ENCODE results near the gene ACAN. TPM values are rescaled to one million over a fixed set of nuclear protein-coding genes. Genes with fewer than 3 reads are reported as not detected.

ACAN gene
- total RNA-seq, 1 donor from 2014 or later, result 113 TPM

DNA sequence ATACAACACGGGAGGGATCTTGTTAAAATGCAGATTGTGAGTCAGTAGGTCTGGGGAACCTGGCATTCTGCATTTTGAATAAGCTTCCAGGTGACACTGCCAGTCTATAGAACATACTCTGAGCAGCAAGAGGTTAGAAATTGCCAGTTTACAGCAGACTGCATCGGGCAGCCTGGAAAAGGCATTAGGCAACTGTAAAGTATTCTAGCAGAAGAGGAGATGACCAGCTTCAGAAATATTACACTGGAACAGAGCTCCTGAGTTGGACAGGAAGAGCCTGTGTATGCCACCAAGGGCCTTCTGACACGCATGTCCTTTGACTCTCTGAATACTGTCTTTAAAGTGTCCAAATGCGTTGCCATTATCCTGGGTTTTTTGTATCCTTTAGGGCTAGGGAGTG lies 2.5 kb upstream of the ACAN start:
- H3K4me1 ChIP-seq, result peaks cover 2 to 3% of the 10 kb centered on the region in 2 donors
- no peaks in the 10 kb centered on the region for H3K36me3 ChIP-seq
- intact Hi-C loops (cut with DNase I), result loop anchor here (5.0 kb wide), 1 partner anchor 93 kb away; no protein-coding TSS in a partner anchor
- no peak overlapping the region for H3K4me3 ChIP-seq
- DNase-seq (ENCODE audit: low spot score in 2 of 2), result peak in 1 of 2 donors; percentile 8
- no peak overlapping the region for H3K27ac ChIP-seq
- TF ChIP-seq, protein P1, sequence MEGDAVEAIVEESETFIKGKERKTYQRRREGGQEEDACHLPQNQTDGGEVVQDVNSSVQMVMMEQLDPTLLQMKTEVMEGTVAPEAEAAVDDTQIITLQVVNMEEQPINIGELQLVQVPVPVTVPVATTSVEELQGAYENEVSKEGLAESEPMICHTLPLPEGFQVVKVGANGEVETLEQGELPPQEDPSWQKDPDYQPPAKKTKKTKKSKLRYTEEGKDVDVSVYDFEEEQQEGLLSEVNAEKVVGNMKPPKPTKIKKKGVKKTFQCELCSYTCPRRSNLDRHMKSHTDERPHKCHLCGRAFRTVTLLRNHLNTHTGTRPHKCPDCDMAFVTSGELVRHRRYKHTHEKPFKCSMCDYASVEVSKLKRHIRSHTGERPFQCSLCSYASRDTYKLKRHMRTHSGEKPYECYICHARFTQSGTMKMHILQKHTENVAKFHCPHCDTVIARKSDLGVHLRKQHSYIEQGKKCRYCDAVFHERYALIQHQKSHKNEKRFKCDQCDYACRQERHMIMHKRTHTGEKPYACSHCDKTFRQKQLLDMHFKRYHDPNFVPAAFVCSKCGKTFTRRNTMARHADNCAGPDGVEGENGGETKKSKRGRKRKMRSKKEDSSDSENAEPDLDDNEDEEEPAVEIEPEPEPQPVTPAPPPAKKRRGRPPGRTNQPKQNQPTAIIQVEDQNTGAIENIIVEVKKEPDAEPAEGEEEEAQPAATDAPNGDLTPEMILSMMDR (IDR thresholded peaks at IDR 0.05), result no peak
- H3K9me3 ChIP-seq, result no peaks in the 10 kb centered on the region
- no peaks in the 10 kb centered on the region for H3K27me3 ChIP-seq

DNA sequence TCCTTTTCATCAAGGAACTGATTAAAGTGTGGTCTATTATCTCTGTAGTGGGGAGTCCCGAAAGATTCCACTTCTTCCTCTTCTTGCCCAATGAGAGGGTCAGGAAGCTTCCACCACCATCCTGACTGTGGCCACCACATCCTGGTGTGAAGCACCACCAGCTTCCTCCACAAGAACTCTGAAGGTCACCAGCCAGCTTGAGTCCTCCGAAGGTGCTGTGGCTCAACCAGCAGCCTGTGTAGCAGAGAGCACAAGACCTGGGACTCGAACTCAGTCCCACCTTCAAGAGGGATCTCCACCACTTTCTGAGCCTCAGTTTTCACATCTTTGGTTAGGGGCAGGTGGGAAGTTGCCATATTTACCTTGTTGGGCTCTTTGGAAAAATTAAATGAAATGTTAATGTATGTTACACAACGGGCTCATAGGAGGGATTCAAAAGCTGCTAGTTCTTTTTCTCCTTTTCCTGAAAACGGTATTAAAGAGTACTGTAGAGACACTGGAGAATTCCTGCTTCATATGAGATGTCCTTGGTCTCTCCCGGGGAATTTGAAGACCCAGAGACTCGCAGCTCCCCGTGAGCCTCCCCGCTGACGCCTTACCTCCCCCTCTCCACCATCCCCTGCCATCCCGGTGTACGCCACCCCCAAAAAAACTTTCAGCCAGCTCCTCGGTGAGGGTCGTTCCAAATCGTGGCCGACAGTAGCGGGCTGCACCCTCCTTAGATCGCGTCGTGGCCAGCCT lies 816 bp upstream of the ACAN start:
- peak overlapping the region; percentile 58 to 68 for H3K27ac ChIP-seq
- TF ChIP-seq, protein P1 (IDR thresholded peaks at IDR 0.05), result no peak
- H3K36me3 ChIP-seq, result no peaks in the 10 kb centered on the region
- H3K27me3 ChIP-seq, result no peaks in the 10 kb centered on the region
- peak overlapping the region; percentile 60 to 87 for H3K4me3 ChIP-seq
- H3K4me1 ChIP-seq, result peaks cover 3 to 6% of the 10 kb centered on the region in 2 donors
- H3K9me3 ChIP-seq, result no peaks in the 10 kb centered on the region
- DNase-seq (ENCODE audit: low spot score in 2 of 2), result peak in 1 of 2 donors; percentile 35
- intact Hi-C loops (cut with DNase I), result loop anchor here (5.0 kb wide), 1 partner anchor 95 kb away; no protein-coding TSS in a partner anchor

DNA sequence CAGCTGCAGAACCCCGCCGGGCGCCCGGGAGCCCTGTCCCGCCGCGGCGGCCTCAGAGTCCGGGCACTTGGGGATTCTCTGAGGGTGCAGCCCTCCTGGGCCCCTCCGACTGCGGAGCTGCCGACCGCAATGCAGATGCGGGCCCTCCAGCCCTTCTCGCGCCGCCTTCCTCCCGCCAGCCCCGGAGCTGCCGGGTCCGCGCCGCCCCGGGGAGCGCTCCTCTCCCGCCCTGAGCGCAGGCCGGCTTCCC lies 320 bp upstream of the ACAN start:
- peak overlapping the region; percentile 58 to 68 for H3K27ac ChIP-seq
- H3K9me3 ChIP-seq, result no peaks in the 10 kb centered on the region
- no peaks in the 10 kb centered on the region for H3K27me3 ChIP-seq
- no peaks in the 10 kb centered on the region for H3K36me3 ChIP-seq
- no peak for DNase-seq (ENCODE audit: low spot score in 2 of 2)
- intact Hi-C loops (cut with DNase I), result loop anchor here (5.0 kb wide), 1 partner anchor 96 kb away; no protein-coding TSS in a partner anchor
- TF ChIP-seq, protein P1 (IDR thresholded peaks at IDR 0.05), result no peak
- peak overlapping the region; percentile 60 to 87 for H3K4me3 ChIP-seq
- peaks cover 3 to 6% of the 10 kb centered on the region in 2 donors for H3K4me1 ChIP-seq

DNA sequence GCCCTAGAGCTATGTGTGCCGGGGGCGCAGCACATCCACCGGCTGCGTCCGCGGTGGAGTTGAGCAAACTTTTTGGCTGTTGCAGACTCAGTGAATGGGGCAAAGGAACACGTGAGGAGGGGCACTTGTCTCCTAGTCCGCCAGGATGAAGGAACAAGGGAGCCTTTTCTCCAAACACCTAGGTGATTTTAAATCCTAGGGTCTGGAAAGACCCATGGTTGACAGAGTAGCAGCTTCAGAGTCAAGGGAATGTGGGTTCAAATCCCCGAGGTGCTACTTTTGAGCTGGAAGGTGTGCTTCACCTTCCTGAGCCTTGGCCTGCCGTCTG lies 648 bp downstream of the ACAN start:
- TF ChIP-seq, protein P1 (IDR thresholded peaks at IDR 0.05), result no peak
- H3K27me3 ChIP-seq, result no peaks in the 10 kb centered on the region
- intact Hi-C loops (cut with DNase I), result loop anchor here (2.0 to 5.0 kb wide), 2 partner anchors 55 to 97 kb away; no protein-coding TSS in a partner anchor
- H3K4me3 ChIP-seq, result peak overlapping the region; percentile 60 to 87
- peaks cover 3 to 6% of the 10 kb centered on the region in 2 donors for H3K4me1 ChIP-seq
- no peaks in the 10 kb centered on the region for H3K36me3 ChIP-seq
- H3K27ac ChIP-seq, result peak overlapping the region; percentile 58 to 68
- DNase-seq (ENCODE audit: low spot score in 2 of 2), result no peak
- no peaks in the 10 kb centered on the region for H3K9me3 ChIP-seq

DNA sequence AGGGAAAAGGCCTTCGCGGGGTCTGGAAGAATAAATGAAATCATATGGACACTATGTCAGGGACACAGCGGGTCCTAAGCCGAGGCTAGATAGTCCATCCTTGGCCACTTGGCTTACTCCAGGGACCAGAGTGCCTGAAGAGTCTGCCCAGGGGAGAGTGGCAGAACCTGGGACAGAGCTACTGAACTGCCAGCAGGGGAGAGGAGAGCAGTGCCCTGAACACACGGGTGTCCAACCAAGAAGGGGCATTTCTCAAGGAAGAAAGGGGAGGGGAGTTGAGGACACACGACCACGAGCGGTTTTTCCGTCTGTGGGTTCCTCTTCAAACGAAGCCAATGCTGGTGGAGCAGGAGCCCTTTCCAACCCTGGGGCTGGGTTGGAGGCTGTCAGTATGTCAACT lies 1.0 kb downstream of the ACAN start:
- no peak for DNase-seq (ENCODE audit: low spot score in 2 of 2)
- Histone ChIP-seq H3K4me3 (peak overlapping the region; percentile 60 to 87), H3K27ac (peak overlapping the region; percentile 58 to 68), H3K4me1 (peaks cover 3 to 6% of the 10 kb centered on the region in 2 donors), H3K36me3 (no peaks in the 10 kb centered on the region), H3K27me3 (no peaks in the 10 kb centered on the region), H3K9me3 (no peaks in the 10 kb centered on the region)
- intact Hi-C loops (cut with DNase I), result loop anchor here (2.0 to 5.0 kb wide), 2 partner anchors 55 to 97 kb away; no protein-coding TSS in a partner anchor
- TF ChIP-seq, protein P1 (IDR thresholded peaks at IDR 0.05), result peak in 1 of 3 experiments; percentile 4

All from ascending aorta (tissue), 2 donors.